ENCODE data around the gene ENGASE. TPM values are rescaled to one million over a fixed set of nuclear protein-coding genes. Genes with fewer than 3 reads are reported as not detected.

Gene ENGASE
- total and polyA plus RNA-seq, 9 of the 15 experiments (the other 6 are each of a cell fraction or from before 2014, with no cell fraction given): 0.06 to 45.5 (median 13.9) TPM

DNA sequence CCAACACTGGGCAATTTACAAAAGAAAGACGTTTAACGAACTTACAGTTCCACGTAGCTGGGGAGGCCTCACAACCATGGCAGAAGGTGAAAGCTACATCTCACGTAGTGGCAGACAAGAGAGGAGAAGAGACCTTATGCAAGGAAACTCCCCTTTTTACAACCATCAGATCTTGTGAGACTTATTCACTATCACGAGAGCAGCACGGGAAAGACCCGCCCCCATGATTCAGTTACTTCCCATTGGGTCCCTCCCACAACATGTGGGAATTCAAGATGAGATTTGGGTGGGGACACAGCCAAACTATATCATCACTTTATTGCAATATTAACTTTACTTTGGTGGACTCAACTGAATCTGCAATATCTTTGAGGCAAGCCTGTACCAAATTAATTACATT lies 11.9 kb upstream of the ENGASE start:
- CTCF ChIA-PET (ENCODE audit: low intra/inter-chr PET ratio): no interaction called here
- no peaks in the 10 kb centered on the region for H3K36me3 ChIP-seq (ENCODE audit: control insufficient read depth, insufficient read depth, low read length)
- no peak overlapping the region for H3K4me3 ChIP-seq
- no peaks in the 10 kb centered on the region; the same call in 1 of the 2 replicates for H3K9me3 ChIP-seq (replicated peaks; ENCODE audit: control insufficient read depth, insufficient read depth, low read depth, low read length)
- H2AFZ ChIP-seq (ENCODE audit: low read depth, low read length): no peak overlapping the region
- H4K20me1 ChIP-seq (replicated peaks; ENCODE audit: control insufficient read depth, insufficient read depth, low read length): no peaks in the 10 kb centered on the region
- no peak overlapping the region for H3K4me2 ChIP-seq (ENCODE audit: insufficient read depth, low read length)
- peak in 1 of 4 experiments; percentile 18 for DNase-seq (ENCODE audit: extremely low read depth in 1 of 4, low spot score in 3 of 4)
- POLR2A ChIA-PET: interaction anchor here (1.0 kb wide), 1 partner anchor 12 kb away, joined by 3 read pairs; the partner anchor contains the start of gene ENGASE
- peak; percentile 38; the same call in 1 of the 3 replicates for ATAC-seq
- in situ Hi-C loops (cut with MboI) (loop anchor here (25.0 kb wide), 1 partner anchor 325 kb away; no protein-coding TSS in a partner anchor), intact Hi-C loops (cut with micrococcal nuclease) (no loop called here)
- TF ChIP-seq CHD2 (IDR thresholded peaks at IDR 0.05; ENCODE audit: low read depth, low read length): peak; percentile 36; the same call in 1 of the 2 replicates
- no peak for TF ChIP-seq ZNF143 (CRISPR knock-in tag; IDR thresholded peaks at IDR 0.05)
- TF ChIP-seq CEBPB (tag; IDR thresholded peaks at IDR 0.05): peak; percentile 43; the same call in 1 of the 2 replicates
- H3K79me2 ChIP-seq (ENCODE audit: control insufficient read depth, insufficient read depth, low read length): no peaks in the 10 kb centered on the region
- no peak overlapping the region for H3K9ac ChIP-seq (ENCODE audit: insufficient read depth in 1 of 2, low read depth in 2 of 2, low read length in 2 of 2)
- peaks cover 0 to 3% of the 10 kb centered on the region in 2 experiments; a peak in 2 of 5 replicates for H3K4me1 ChIP-seq (replicated peaks in 1 of 2; ENCODE audit: control insufficient read depth in 2 of 2, insufficient read depth in 2 of 2, low read length in 2 of 2)
- peaks cover 0 to 4% of the 10 kb centered on the region in 2 experiments; a peak in 2 of 5 replicates for H3K27me3 ChIP-seq (ENCODE audit: control insufficient read depth in 2 of 2, insufficient read depth in 2 of 2, low read length in 2 of 2)
- no TSS peak for BruUV-seq (replicated peaks)
- WGBS (ENCODE audit: insufficient coverage, low coverage, missing lambda C conversion rate): 5% methylated on average over 7 of the region's 7 CpGs
- no peak for FAIRE-seq
- no peak overlapping the region for H3K27ac ChIP-seq (ENCODE audit: extremely low read depth, low read depth, low read length)
- H3K9me1 ChIP-seq (ENCODE audit: control insufficient read depth, insufficient read depth, low read length): no peaks in the 10 kb centered on the region

DNA sequence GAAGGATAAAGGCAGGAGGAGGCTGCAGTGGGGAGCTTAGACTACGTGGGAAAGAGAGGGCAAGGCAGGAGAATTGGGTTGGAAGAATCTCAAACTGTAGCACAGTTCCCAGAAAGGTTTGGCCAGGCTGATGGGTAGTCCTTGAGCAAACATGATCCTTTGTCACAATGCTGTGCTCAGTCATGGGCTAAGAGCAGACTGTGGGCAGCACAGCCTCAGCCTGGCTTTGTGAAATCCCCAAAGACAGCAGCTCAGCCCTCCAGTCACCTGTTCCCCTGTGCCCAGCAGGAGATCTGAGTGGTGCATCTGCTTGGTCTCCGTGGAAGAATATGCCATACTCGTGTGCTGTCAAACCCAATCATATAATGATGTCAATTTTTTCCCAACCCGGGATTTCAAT lies 10.6 kb upstream of the ENGASE start:
- 4% methylated on average over 4 of the region's 4 CpGs for WGBS (ENCODE audit: insufficient coverage, low coverage, missing lambda C conversion rate)
- ATAC-seq (no peak), DNase-seq (ENCODE audit: extremely low read depth in 1 of 4, low spot score in 3 of 4) (no peak), FAIRE-seq (no peak)
- Histone ChIP-seq H3K4me3 (no peak overlapping the region), H3K9ac (ENCODE audit: insufficient read depth in 1 of 2, low read depth in 2 of 2, low read length in 2 of 2) (no peak overlapping the region), H2AFZ (ENCODE audit: low read depth, low read length) (no peak overlapping the region), H3K4me1 (replicated peaks in 1 of 2; ENCODE audit: control insufficient read depth in 2 of 2, insufficient read depth in 2 of 2, low read length in 2 of 2) (no peaks in the 10 kb centered on the region), H3K9me1 (ENCODE audit: control insufficient read depth, insufficient read depth, low read length) (no peaks in the 10 kb centered on the region), H3K27me3 (ENCODE audit: control insufficient read depth in 2 of 2, insufficient read depth in 2 of 2, low read length in 2 of 2) (peaks cover 6 to 9% of the 10 kb centered on the region in 2 experiments; a peak in 2 of 5 replicates), H3K4me2 (ENCODE audit: insufficient read depth, low read length) (no peak overlapping the region), H3K27ac (ENCODE audit: extremely low read depth, low read depth, low read length) (no peak overlapping the region), H3K36me3 (ENCODE audit: control insufficient read depth, insufficient read depth, low read length) (no peaks in the 10 kb centered on the region), H3K79me2 (ENCODE audit: control insufficient read depth, insufficient read depth, low read length) (no peaks in the 10 kb centered on the region), H3K9me3 (replicated peaks; ENCODE audit: control insufficient read depth, insufficient read depth, low read depth, low read length) (no peaks in the 10 kb centered on the region; the same call in 1 of the 2 replicates), H4K20me1 (replicated peaks; ENCODE audit: control insufficient read depth, insufficient read depth, low read length) (no peaks in the 10 kb centered on the region)
- ChIA-PET CTCF (ENCODE audit: low intra/inter-chr PET ratio) (interaction anchor here (2.2 kb wide), 1 partner anchor 19 kb away, joined by 15 read pairs; no protein-coding TSS in a partner anchor), POLR2A (interaction anchor here (1.0 kb wide), 1 partner anchor 10 kb away, joined by 5 read pairs; the partner anchor contains the start of gene ENGASE)
- intact Hi-C loops (cut with micrococcal nuclease): loop anchor here (2.0 kb wide), 1 partner anchor 19 kb away; no protein-coding TSS in a partner anchor
- no TSS peak for BruUV-seq (replicated peaks)
- in situ Hi-C loops (cut with MboI): loop anchor here (25.0 kb wide), 1 partner anchor 323 kb away; no protein-coding TSS in a partner anchor
- TF ChIP-seq MTF1 (CRISPR knock-in tag; IDR thresholded peaks at IDR 0.05; ENCODE audit: borderline replicate concordance) (no peak), ZNF431 (CRISPR knock-in tag; IDR thresholded peaks at IDR 0.05) (no peak), ZBTB12 (CRISPR knock-in tag; IDR thresholded peaks at IDR 0.05) (no peak), IFI16 (CRISPR knock-in tag; IDR thresholded peaks at IDR 0.05) (no peak), SMC3 (conservative IDR thresholded peaks at IDR 0.05; ENCODE audit: insufficient read depth, low read depth, low read length) (no peak)
- TF ChIP-seq, protein P1, sequence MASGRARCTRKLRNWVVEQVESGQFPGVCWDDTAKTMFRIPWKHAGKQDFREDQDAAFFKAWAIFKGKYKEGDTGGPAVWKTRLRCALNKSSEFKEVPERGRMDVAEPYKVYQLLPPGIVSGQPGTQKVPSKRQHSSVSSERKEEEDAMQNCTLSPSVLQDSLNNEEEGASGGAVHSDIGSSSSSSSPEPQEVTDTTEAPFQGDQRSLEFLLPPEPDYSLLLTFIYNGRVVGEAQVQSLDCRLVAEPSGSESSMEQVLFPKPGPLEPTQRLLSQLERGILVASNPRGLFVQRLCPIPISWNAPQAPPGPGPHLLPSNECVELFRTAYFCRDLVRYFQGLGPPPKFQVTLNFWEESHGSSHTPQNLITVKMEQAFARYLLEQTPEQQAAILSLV (tag; IDR thresholded peaks at IDR 0.05): no peak
